VCaP (cell line): ENCODE data around the gene C17orf100.

Experiments used
- H3K27ac ChIP-seq: fragments of 450-650 bp; 2 replicates; pipeline ENCODE4 v1.5.1; 2017
- TF ChIP-seq, protein P1 (sequence below): fragments of 450-650 bp; conservative IDR thresholded peaks from 2 replicates; pipeline ENCODE4 v1.5.1; 2017; ENCODE audit warnings: mild to moderate bottlenecking, moderate library complexity

The C17orf100 gene

DNA sequence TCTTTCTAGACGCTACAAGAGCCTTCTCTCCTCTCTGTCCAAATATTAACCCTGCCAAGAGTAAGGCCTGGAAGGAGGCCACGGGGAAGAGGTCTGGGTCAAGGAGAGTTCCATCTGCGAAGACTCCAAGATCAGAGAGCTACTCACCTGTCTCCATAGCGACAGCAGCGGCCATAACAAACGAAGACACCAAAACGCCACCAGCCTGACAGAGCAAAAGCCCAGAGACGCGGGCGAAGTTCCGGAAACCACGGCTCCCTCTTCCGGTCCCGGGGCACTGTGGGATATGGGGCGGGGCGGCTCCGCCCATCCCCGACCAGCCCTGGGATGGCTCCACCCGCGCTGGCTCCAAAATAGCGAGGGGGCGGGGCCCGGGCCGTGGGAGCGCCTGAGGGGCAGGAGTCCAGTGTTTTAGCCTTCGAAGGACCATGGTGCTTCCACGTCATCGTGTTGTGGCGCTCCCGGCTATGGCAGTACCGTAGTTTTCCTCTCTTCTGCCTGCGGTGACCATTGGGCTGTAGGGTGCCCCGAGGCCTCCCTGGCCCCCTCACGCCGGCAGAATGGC, at the start of gene C17orf100, which contains the start of gene MED31:
C17orf100 (plus strand) TSS at position 409 of the 565 bp plus-strand sequence; CDS start at position 561, 152 bp downstream.
MED31 (minus strand) TSS at position 252 of the 565 bp plus-strand sequence; CDS start at position 175, 77 bp downstream.
- TF ChIP-seq, protein P1, sequence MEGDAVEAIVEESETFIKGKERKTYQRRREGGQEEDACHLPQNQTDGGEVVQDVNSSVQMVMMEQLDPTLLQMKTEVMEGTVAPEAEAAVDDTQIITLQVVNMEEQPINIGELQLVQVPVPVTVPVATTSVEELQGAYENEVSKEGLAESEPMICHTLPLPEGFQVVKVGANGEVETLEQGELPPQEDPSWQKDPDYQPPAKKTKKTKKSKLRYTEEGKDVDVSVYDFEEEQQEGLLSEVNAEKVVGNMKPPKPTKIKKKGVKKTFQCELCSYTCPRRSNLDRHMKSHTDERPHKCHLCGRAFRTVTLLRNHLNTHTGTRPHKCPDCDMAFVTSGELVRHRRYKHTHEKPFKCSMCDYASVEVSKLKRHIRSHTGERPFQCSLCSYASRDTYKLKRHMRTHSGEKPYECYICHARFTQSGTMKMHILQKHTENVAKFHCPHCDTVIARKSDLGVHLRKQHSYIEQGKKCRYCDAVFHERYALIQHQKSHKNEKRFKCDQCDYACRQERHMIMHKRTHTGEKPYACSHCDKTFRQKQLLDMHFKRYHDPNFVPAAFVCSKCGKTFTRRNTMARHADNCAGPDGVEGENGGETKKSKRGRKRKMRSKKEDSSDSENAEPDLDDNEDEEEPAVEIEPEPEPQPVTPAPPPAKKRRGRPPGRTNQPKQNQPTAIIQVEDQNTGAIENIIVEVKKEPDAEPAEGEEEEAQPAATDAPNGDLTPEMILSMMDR, result no peak
- H3K27ac ChIP-seq, result peak within 1 kb of the TSS; percentile 81

GRCh38 chr17:6602141-6602540, 49.4 kb upstream of the C17orf100 start:
- H3K27ac ChIP-seq, result no peak overlapping the region
- TF ChIP-seq, protein P1, result no peak

- H3K27ac ChIP-seq, result peak overlapping the region; percentile 27
- TF ChIP-seq, protein P1, result peak; percentile 26
Observed at GRCh38 chr17:6603744-6604325, 47.7 kb upstream of the C17orf100 start.

DNA sequence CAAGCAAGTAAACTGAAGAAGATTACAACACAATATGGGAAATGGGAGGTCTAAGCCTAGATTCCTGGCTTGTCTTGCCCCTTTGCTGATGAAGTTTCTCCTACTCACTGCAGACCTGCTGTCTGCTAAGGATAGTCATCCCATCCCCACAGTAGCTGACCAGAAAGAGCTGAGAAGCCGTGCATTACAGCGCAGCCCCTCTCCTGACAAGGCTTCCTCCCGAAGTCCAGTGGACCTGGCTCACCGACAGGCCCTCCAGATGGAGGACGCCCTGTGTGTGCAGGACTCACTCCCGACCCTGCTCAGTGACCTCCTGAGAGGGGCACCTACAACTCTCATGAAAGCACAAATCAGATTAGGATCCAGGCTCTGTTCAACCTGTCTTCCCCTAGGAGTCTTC, 46.4 kb upstream of the C17orf100 start:
- TF ChIP-seq, protein P1, result no peak
- no peak overlapping the region for H3K27ac ChIP-seq

DNA sequence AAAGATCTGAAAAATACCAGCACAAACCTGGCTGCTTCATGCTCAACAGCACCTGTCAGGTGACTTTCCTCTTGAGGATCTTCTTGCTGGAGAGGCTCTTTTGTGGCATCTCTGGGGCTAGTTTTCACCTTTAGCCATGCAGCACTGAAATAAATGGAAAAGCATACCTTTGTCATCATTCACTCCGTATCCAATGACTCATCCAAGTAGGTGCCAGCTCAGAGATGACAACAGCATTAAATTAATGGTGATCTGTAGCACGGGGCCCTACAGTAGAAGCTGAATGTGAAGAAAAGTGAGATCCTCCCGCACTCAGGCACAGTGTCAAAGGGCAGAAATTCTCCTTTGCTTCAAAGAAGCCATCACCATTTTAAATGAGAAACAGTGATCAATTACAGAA, 43.2 kb upstream of the C17orf100 start:
- TF ChIP-seq, protein P1, result no peak
- no peak overlapping the region for H3K27ac ChIP-seq

GRCh38 chr17:6610011-6610410, 41.6 kb upstream of the C17orf100 start:
- H3K27ac ChIP-seq, result no peak overlapping the region
- TF ChIP-seq, protein P1, result no peak

DNA sequence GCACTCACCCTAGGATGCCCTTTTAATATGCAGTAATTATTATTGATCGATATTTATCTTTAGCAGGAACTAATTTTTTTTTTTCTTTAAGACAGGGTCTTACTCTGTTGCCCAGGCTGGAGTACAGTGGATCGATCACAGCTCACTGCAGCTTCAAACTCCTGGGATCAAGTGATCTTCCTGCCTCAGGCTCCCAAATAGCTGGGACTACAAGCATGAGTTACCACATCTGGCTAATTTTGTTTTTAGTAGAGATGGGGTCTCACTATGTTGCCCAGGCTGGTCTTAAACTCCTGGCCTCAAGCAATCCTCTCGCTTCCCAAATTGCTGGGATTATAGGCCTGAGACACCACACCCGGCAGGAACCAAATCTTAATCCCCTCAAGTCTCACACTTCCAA, 40.3 kb upstream of the C17orf100 start:
- TF ChIP-seq, protein P1, result no peak

More for the DNA sequence above, 40.3 kb upstream of the C17orf100 start:
- no peak overlapping the region for H3K27ac ChIP-seq
